Fibroblast of villous mesenchyme (primary cell): Measurements from ENCODE around the gene KIRREL3. TPM values are rescaled to one million over a fixed set of nuclear protein-coding genes. Genes with fewer than 3 reads are reported as not detected.

ENCODE experiments used
- DNase-seq: peaks from one replicate; pipeline ENCODE4 v3.0.0-alpha.2; 2010; ENCODE audit warnings: low read depth
- H3K4me3 ChIP-seq: 2 replicates; pipeline ENCODE4 v1.5.1; 2011; ENCODE audit warnings: low read depth, mild to moderate bottlenecking, low read length
- CTCF ChIP-seq: IDR thresholded peaks from 2 replicates; pipeline ENCODE4 v1.5.1; 2012; ENCODE audit warnings: low read depth, mild to moderate bottlenecking, low read length; ENCODE audit not compliant: insufficient read depth
- total RNA-seq: library from RNA; depleted of rRNA; stranded (reverse); fragments of >200 nt; gene quantifications from 2 replicates; pipeline ENCODE4 v1.2.3, GENCODE V29; 2012

Gene KIRREL3
- total RNA-seq, 1 donor, result 9.9 TPM

- TF ChIP-seq CTCF, result no peak
- no peak for DNase-seq
- H3K4me3 ChIP-seq, result no peak overlapping the region
These were observed 411.7 kb downstream of the KIRREL3 start for GRCh38 chr11:126588630-126589491.

GRCh38 chr11:126587541-126587940 lies 413.0 kb downstream of the KIRREL3 start:
- H3K4me3 ChIP-seq, result no peak overlapping the region
- TF ChIP-seq CTCF, result no peak
- no peak for DNase-seq

- peak overlapping the region; percentile 18 for H3K4me3 ChIP-seq
- TF ChIP-seq CTCF, result no peak
- peak; percentile 61 for DNase-seq
These were observed 414.6 kb downstream of the KIRREL3 start for GRCh38 chr11:126585774-126586491.

GRCh38 chr11:126585388-126585773 lies 415.2 kb downstream of the KIRREL3 start:
- DNase-seq, result no peak
- no peak for TF ChIP-seq CTCF
- H3K4me3 ChIP-seq, result peak overlapping the region; percentile 18

- H3K4me3 ChIP-seq, result no peak overlapping the region
- DNase-seq, result no peak
- no peak for TF ChIP-seq CTCF
These were observed 416.8 kb downstream of the KIRREL3 start for GRCh38 chr11:126583594-126584427.

GRCh38 chr11:126583101-126583500 lies 417.5 kb downstream of the KIRREL3 start:
- no peak for DNase-seq
- no peak overlapping the region for H3K4me3 ChIP-seq
- no peak for TF ChIP-seq CTCF
